Common myeloid progenitor, CD34-positive (primary cell): ENCODE measurements around the gene DYNC1I1.

Source experiments
- CTCF ChIA-PET: fragments of 350-600 bp; sonication (Branson Sonifier 250); formaldehyde crosslinking; loops from one replicate; lab custom pipeline; 2021; ENCODE audit warnings: antibody characterized with exemption; lab: Charles Lee
- POLR2A ChIA-PET: fragments of 350-600 bp; sonication (Branson Sonifier 250); formaldehyde crosslinking; loops from one replicate; lab custom pipeline; 2021; ENCODE audit warnings: antibody characterized with exemption; lab: Charles Lee
- DNase-seq, 3 donors: peaks; one replicate each; pipeline versions ENCODE4 v3.0.0 to v3.0.0-alpha.2; 2013
- H3K27ac ChIP-seq, 2 experiments: 1 replicate in 1 of 2; 2 replicates in 1 of 2; pipeline ENCODE4 v1.7.0; 2013; ENCODE audit warnings: inconsistent platforms in 2 of 2, low read length in 2 of 2, mild to moderate bottlenecking in 2 of 2, low read depth in 1 of 2, moderate library complexity in 1 of 2; ENCODE audit not compliant: severe bottlenecking in 2 of 2, insufficient read depth in 1 of 2, poor library complexity in 1 of 2
- H3K27me3 ChIP-seq, 5 experiments: replicated peaks in 2 of 5; 1 replicate in 3 of 5; 2 replicates in 2 of 5; pipeline versions ENCODE4 v1.6.1 to v1.7.0; 2013; ENCODE audit warnings: low read length in 4 of 5, mild to moderate bottlenecking in 2 of 5, moderate library complexity in 2 of 5, inconsistent platforms in 1 of 5; ENCODE audit not compliant: insufficient read depth in 5 of 5, control insufficient read depth in 4 of 5
- H3K36me3 ChIP-seq, 4 experiments: 1 replicate in 2 of 4; 2 replicates in 2 of 4; pipeline versions ENCODE4 v1.6.1 to v1.7.0; 2013; ENCODE audit warnings: low read length in 3 of 4, control low read depth in 1 of 4, mild to moderate bottlenecking in 1 of 4; ENCODE audit not compliant: control insufficient read depth in 4 of 4, insufficient read depth in 4 of 4
- H3K4me1 ChIP-seq, 4 experiments: 1 replicate in 3 of 4; 2 replicates in 1 of 4; pipeline versions ENCODE4 v1.6.1 to v1.7.1; 2013; ENCODE audit warnings: low read length in 3 of 4, mild to moderate bottlenecking in 3 of 4, control low read depth in 1 of 4, inconsistent platforms in 1 of 4, moderate library complexity in 1 of 4; ENCODE audit not compliant: control insufficient read depth in 4 of 4, insufficient read depth in 4 of 4; ENCODE audit errors: control extremely low read depth in 1 of 4
- H3K4me3 ChIP-seq, 7 experiments: 1 replicate in 4 of 7; 2 replicates in 3 of 7; pipeline versions ENCODE4 v1.5.1 to v1.7.0; 2013; ENCODE audit warnings: mild to moderate bottlenecking in 7 of 7, low read length in 6 of 7, moderate library complexity in 6 of 7, inconsistent platforms in 2 of 7, low read depth in 2 of 7, control low read depth in 1 of 7; ENCODE audit not compliant: insufficient read depth in 4 of 7, control insufficient read depth in 1 of 7; ENCODE audit errors: extremely low read depth in 1 of 7
- H3K9me3 ChIP-seq, 5 experiments: 1 replicate in 4 of 5; 2 replicates in 1 of 5; pipeline versions ENCODE4 v1.6.1 to v1.7.1; 2013; ENCODE audit warnings: low read length in 4 of 5, mild to moderate bottlenecking in 2 of 5, inconsistent platforms in 1 of 5, low read depth in 1 of 5, moderate library complexity in 1 of 5; ENCODE audit not compliant: control insufficient read depth in 4 of 5, insufficient read depth in 2 of 5; ENCODE audit errors: control extremely low read depth in 1 of 5
- WGBS: methylation state at CpG from one replicate; pipeline ENCODE4 v1.1.5; 2013; ENCODE audit not compliant: insufficient coverage; 5-methylcytosine and 5-hydroxymethylcytosine counted together

Gene DYNC1I1

GRCh38 chr7:95972523-95972922 lies 200.2 kb downstream of the DYNC1I1 start:
- DNase-seq = no peak
- ChIA-PET CTCF (no interaction called here), POLR2A (no interaction called here)
- no peak overlapping the region for H3K4me3 ChIP-seq
- no peaks in the 10 kb centered on the region for H3K36me3 ChIP-seq
- peaks cover 0 to 8% (median 0%) of the 10 kb centered on the region in 5 experiments for H3K27me3 ChIP-seq
- 80% methylated on average over 7 of the region's 7 CpGs for WGBS
- no peaks in the 10 kb centered on the region for H3K9me3 ChIP-seq
- H3K4me1 ChIP-seq = no peaks in the 10 kb centered on the region
- no peak overlapping the region for H3K27ac ChIP-seq

DNA sequence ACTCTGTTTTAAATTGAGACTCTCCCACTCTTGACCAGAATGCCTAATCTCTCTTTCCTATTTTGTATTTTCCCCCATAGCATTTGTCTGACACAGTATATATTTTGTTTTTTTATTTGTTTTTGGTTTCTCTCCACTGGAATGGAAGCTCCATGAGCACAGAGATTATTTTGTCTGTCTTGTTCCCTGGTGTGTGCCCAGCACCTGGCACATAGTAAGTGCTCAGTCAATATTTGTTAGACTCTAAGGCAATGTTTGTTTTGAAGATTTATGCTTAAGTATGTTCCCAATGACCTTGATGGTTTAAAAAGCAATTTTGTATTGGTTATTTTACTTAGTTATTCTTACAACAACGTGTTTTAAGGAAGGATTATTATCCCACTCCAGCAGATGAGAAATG lies 201.8 kb downstream of the DYNC1I1 start:
- no peaks in the 10 kb centered on the region for H3K4me1 ChIP-seq
- WGBS = no CpG with 5 or more reads among the region's 1 CpG
- no peaks in the 10 kb centered on the region for H3K9me3 ChIP-seq
- ChIA-PET CTCF (no interaction called here), POLR2A (no interaction called here)
- H3K4me3 ChIP-seq = no peak overlapping the region
- DNase-seq = no peak
- peaks cover 0 to 8% (median 0%) of the 10 kb centered on the region in 5 experiments for H3K27me3 ChIP-seq
- H3K27ac ChIP-seq = no peak overlapping the region
- H3K36me3 ChIP-seq = no peaks in the 10 kb centered on the region

DNA sequence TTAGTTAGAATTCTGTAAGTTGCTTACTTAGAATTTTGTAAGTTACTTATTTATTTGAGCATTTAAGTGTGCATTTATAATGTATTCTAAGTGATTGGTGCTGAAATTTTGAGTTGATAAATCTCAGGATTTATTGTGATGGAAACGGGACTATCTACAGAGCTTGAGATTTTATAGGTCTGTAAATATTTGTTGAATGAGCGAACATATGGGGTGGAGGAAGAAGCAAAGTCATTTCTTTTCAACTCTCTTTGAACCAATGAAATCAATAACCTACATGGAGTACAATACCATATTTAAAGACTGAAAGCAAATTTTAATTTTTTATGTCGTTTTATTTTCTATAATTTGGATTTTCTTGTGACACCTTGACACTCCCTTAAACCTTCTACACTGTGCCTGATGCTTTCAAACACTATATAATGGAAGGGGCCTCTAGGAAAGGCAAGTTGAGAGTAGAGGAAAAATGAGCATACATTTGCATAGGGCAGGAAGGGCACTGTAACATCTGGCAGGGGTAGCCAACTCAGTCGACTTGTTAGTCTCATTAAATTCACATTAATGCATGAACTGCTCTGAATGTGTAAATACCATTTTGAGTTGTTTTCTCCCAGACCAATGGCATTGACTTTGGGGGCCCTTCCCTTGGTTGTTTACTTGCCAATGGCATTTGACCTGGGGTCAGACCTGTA lies 204.2 kb downstream of the DYNC1I1 start:
- ChIA-PET CTCF (no interaction called here), POLR2A (no interaction called here)
- no peaks in the 10 kb centered on the region for H3K36me3 ChIP-seq
- H3K9me3 ChIP-seq = no peaks in the 10 kb centered on the region
- no peak overlapping the region for H3K27ac ChIP-seq
- WGBS = 40% methylated on average over 1 of the region's 4 CpGs
- no peak overlapping the region for H3K4me3 ChIP-seq
- no peaks in the 10 kb centered on the region for H3K4me1 ChIP-seq
- peaks cover 0 to 7% (median 0%) of the 10 kb centered on the region in 5 experiments for H3K27me3 ChIP-seq
- no peak for DNase-seq

DNA sequence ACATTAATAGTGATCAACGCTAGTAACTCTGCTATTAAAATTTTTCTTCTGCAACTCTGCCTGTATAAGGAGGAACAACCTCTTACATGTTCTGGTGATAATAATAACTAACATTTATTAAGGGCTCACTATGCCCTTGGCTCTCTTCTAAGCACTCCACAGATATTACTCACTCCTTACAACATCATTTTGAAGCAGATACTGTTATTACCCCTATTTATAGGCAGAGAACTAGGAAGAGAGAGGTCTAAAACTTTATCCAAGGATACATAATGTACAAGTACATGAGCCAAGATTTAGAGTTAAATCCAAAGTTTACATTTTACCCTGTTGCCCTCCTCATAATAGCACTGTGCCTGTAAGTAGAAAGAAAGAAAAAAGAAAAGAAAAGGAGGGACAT lies 205.6 kb downstream of the DYNC1I1 start:
- Histone ChIP-seq H3K36me3 (no peaks in the 10 kb centered on the region), H3K27me3 (peaks cover 0 to 7% (median 0%) of the 10 kb centered on the region in 5 experiments), H3K4me3 (no peak overlapping the region), H3K4me1 (no peaks in the 10 kb centered on the region), H3K9me3 (no peaks in the 10 kb centered on the region), H3K27ac (no peak overlapping the region)
- no CpG with 5 or more reads among the region's 1 CpG for WGBS
- POLR2A ChIA-PET = no interaction called here
- no peak for DNase-seq
- CTCF ChIA-PET = no interaction called here

DNA sequence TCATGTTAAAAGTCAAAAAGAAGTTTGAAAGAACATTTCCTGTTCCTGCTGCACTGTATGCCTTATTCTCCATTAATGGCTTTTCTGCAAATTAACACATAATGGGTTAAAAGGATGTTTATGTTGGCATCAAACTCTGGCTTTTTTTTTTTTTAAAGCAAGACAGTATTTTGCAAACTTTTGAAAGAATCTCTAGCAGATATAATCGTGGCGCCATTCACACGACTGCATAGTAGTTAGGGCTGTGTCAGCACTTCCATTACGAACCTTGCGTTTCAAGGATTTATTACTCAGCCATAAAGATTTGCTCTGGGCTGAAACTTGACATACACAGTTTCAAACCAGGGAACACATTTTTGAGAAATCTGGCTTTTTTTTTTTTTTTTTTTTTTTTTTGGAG lies 207.8 kb downstream of the DYNC1I1 start:
- H3K27me3 ChIP-seq = peaks cover 0 to 3% (median 0%) of the 10 kb centered on the region in 5 experiments
- H3K4me3 ChIP-seq = no peak overlapping the region
- no peaks in the 10 kb centered on the region for H3K4me1 ChIP-seq
- no peak for DNase-seq
- WGBS = 94% methylated on average over 5 of the region's 5 CpGs
- no peaks in the 10 kb centered on the region for H3K36me3 ChIP-seq
- POLR2A ChIA-PET = no interaction called here
- H3K9me3 ChIP-seq = no peaks in the 10 kb centered on the region
- CTCF ChIA-PET = no interaction called here
- no peak overlapping the region for H3K27ac ChIP-seq

DNA sequence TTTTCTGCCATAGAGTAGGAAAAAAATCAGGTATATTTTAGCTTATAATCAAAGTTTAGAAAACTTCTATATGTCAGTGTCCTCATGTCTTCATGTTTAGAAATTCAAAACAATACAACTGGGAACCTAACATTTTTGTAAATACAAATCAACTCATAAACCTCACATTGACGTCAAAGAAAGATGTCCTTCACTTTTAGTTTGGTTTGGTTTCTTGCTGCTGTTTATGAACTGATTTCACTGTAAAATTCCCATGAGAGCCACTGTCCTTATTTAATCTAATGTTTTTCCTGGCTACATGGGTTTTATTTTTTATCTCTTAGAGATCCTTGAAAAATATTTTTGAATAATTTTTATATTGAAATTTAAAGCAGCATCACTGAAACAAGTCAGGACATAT lies 208.4 kb downstream of the DYNC1I1 start:
- Histone ChIP-seq H3K4me1 (no peaks in the 10 kb centered on the region), H3K36me3 (no peaks in the 10 kb centered on the region), H3K4me3 (no peak overlapping the region), H3K27me3 (peaks cover 0 to 3% (median 0%) of the 10 kb centered on the region in 5 experiments), H3K9me3 (no peaks in the 10 kb centered on the region), H3K27ac (no peak overlapping the region)
- CTCF ChIA-PET = no interaction called here
- DNase-seq = no peak
- no CpG with 5 or more reads among the region's 1 CpG for WGBS
- POLR2A ChIA-PET = no interaction called here

- Histone ChIP-seq H3K4me1 (no peaks in the 10 kb centered on the region), H3K9me3 (no peaks in the 10 kb centered on the region), H3K36me3 (no peaks in the 10 kb centered on the region), H3K4me3 (no peak overlapping the region), H3K27me3 (peaks cover 0 to 3% (median 0%) of the 10 kb centered on the region in 5 experiments), H3K27ac (no peak overlapping the region)
- ChIA-PET POLR2A (no interaction called here), CTCF (interaction anchor here (0.6 kb wide), 1 partner anchor 67 kb away, joined by 4 read pairs; no protein-coding TSS in a partner anchor)
- WGBS = 98% methylated on average over 4 of the region's 6 CpGs
- no peak for DNase-seq
Observed at GRCh38 chr7:95986178-95986764, 213.9 kb downstream of the DYNC1I1 start.
